ENCODE results near the gene ADCY7.

DNA sequence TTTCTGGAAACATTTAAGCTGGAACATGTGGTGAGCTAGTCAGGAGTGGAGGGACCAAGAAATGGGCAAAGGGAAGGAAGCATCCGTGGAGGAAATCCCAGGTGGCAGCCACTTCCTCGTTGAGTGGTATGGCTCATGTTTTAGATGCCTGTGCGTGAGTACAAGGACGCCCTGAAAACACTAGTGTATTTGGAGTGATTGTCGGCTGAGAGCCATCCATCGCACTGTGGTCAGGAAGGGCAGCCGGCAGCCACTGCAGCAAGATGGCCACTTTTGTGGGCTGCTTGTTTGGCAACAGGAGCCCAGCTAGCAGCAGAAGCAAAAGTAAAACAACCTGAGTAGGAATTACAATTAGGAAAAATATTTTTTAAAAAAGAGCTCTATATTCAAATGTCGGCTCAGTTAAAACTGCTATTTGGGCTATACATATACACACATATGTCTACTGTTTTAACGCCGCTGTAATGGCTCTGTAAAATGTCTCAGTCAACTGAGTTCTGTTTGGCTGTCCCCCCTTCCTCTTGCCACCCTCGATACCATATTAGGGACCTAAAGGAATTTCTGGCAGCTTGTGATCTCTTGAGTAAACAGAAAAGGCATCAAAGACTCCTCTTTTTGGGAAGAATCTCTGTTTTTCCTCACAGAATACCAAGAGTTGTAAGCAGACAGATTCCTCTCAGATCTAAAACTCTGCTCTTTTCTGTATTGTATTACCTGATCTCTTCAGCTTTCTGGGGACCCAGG is 63.3 kb downstream of the ADCY7 start:
- no peak for TF ChIP-seq POLR2A (IDR thresholded peaks at IDR 0.05)
- TF ChIP-seq, protein P1, sequence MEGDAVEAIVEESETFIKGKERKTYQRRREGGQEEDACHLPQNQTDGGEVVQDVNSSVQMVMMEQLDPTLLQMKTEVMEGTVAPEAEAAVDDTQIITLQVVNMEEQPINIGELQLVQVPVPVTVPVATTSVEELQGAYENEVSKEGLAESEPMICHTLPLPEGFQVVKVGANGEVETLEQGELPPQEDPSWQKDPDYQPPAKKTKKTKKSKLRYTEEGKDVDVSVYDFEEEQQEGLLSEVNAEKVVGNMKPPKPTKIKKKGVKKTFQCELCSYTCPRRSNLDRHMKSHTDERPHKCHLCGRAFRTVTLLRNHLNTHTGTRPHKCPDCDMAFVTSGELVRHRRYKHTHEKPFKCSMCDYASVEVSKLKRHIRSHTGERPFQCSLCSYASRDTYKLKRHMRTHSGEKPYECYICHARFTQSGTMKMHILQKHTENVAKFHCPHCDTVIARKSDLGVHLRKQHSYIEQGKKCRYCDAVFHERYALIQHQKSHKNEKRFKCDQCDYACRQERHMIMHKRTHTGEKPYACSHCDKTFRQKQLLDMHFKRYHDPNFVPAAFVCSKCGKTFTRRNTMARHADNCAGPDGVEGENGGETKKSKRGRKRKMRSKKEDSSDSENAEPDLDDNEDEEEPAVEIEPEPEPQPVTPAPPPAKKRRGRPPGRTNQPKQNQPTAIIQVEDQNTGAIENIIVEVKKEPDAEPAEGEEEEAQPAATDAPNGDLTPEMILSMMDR (IDR thresholded peaks at IDR 0.05) = no peak
- TF ChIP-seq EP300 (IDR thresholded peaks at IDR 0.05) = no peak

Data from ovary (tissue), 3 donors.